ENCODE measurements around the gene ADGRE2. TPM values are rescaled to one million over a fixed set of nuclear protein-coding genes. Genes with fewer than 3 reads are reported as not detected.
"Not testable (repeated sequence)": the region's sequence is repeated elsewhere in the genome, so short reads cannot be mapped to it uniquely, and the experiment has no call there.

Gene ADGRE2
- total RNA-seq, 4 donors from 2014 or later, result 1.0 to 4.4 (median 1.4) TPM

DNA sequence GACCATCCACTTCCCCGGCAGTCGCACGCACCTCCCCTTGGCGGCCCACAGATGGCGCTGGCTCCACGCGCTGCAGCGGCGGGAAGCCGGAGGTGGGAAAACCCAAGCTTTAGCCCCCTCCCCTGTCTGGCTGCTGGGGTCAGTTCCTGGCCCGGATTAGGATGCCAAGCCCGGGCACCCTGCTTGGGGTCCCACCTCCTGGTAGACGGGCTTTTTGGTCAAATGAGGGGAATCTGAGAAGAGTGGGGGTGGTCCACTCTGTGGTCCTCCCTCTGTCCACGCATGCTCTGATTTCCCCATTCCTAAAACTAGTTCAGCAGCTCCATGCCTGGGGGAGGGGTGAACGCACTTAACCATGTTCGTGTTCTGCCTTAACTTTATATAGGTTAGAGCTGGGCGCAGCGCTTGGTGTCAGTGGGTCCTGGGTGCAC, 8.1 kb upstream of the ADGRE2 start:
- WGBS, 2 donors (ENCODE audit: low coverage in 1 of 2), result 0 to 17% methylated on average over 1 to 6 of the region's 18 CpGs
- no peak overlapping the region for H3K4me3 ChIP-seq
- no peaks in the 10 kb centered on the region for H3K4me1 ChIP-seq
- ATAC-seq, result no peak
- H3K9me3 ChIP-seq, result peaks cover 0 to 9% (median 0%) of the 10 kb centered on the region in 3 donors
- H3K27me3 ChIP-seq, result peaks cover 39% of the 10 kb centered on the region
- H3K36me3 ChIP-seq, result no peaks in the 10 kb centered on the region
- TF ChIP-seq, protein P1, sequence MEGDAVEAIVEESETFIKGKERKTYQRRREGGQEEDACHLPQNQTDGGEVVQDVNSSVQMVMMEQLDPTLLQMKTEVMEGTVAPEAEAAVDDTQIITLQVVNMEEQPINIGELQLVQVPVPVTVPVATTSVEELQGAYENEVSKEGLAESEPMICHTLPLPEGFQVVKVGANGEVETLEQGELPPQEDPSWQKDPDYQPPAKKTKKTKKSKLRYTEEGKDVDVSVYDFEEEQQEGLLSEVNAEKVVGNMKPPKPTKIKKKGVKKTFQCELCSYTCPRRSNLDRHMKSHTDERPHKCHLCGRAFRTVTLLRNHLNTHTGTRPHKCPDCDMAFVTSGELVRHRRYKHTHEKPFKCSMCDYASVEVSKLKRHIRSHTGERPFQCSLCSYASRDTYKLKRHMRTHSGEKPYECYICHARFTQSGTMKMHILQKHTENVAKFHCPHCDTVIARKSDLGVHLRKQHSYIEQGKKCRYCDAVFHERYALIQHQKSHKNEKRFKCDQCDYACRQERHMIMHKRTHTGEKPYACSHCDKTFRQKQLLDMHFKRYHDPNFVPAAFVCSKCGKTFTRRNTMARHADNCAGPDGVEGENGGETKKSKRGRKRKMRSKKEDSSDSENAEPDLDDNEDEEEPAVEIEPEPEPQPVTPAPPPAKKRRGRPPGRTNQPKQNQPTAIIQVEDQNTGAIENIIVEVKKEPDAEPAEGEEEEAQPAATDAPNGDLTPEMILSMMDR (IDR thresholded peaks at IDR 0.05), result peak in 2 of 4 experiments; percentile 18 to 51
- TF ChIP-seq POLR2A (IDR thresholded peaks at IDR 0.05), result no peak
- no peak overlapping the region for H3K27ac ChIP-seq

DNA sequence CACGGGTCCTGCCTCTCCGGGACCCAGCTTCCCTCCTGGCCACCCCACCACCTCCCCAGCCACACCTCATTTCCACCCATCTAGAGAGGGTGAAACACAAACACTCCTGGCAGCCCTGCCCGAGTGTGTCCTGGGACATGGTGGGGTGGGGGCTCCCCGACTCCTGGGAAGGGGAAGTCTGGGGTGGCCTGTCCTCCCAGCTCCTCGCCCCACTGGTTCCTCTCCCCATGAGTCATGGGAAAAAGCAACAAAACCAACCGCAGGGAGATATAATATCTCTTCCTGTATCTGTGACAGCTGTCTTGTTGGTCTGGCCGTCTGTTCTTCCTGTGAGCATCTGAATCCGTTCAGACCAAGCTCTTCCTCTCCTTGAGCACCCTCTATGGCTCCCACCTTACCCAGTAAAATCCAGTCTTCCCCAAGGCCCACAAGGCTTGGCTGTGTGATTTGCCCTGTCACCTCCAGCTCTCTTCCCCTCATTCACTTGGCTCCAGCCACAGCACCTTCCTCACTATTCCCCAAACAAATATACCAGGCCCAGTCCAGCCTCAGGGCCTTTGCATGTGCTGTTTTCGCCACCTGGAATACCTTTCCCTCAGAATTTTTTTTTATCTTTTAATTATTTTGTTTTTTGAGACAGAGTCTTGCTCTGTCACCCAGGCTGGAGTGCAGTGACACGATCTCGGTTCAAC, 6.9 kb upstream of the ADGRE2 start:
- H3K36me3 ChIP-seq, result not testable (repeated sequence)

DNA sequence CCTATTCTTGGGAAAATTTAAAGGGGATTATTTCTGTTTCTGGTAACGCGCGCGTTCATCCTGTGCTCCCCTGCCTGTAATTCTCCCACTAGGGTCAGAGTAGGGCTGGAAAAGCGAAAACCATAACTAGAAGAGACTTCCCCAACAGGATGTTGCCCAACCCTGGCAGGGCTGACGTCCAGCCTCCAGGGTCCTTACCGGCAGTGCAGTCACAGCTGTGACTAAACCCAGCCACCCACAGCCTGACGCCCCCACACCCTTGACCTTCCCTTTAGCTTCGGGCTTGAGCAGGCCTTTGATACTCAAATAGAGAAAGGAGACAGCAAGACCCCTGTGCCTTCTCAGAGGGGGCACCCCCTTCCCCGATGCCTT, 6.4 kb upstream of the ADGRE2 start:
- not testable (repeated sequence) for H3K4me1 ChIP-seq, H3K27ac ChIP-seq, H3K36me3 ChIP-seq, H3K4me3 ChIP-seq, H3K9me3 ChIP-seq
- peak; percentile 72 for ATAC-seq
- H3K27me3 ChIP-seq, result peaks cover 43% of the 10 kb centered on the region
- 37 to 64% methylated on average over 4 to 7 of the region's 10 CpGs for WGBS, 2 donors (ENCODE audit: low coverage in 1 of 2)

More for the DNA sequence above, 6.9 kb upstream of the ADGRE2 start:
- 33 to 66% methylated on average over 3 to 8 of the region's 11 CpGs for WGBS, 2 donors (ENCODE audit: low coverage in 1 of 2)
- H3K27ac ChIP-seq, H3K4me3 ChIP-seq, H3K4me1 ChIP-seq, H3K9me3 ChIP-seq: not testable (repeated sequence)
- peak; percentile 76 for ATAC-seq
- H3K27me3 ChIP-seq, result peaks cover 43% of the 10 kb centered on the region

DNA sequence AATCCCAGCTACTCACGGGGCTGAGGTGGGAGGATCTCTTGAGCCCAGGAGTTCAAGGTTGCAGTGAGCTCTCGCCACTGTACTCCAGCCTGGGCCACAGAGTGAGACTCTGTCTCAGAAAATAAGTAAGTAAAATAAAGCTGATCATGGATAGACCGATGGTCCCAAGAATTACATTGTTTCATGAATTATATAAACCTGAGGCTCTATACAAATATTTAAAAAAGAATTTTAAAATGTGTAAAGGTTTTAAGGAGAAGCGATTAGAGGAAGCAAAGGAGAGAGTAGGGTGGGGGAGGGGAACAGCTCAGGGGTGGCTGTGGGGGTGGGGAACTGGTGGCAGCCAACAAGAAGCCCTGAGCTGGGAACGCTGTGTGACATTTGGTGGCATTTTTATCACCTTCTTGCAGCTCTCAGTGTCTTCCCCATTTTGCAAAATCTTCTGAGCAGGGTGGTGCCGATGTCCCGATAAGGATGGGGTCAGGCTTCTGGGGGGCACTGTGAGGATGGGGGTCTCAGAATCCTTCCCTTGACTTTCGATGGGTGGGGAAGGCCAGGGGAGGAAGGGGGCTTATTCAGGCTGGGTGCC, 5.1 kb upstream of the ADGRE2 start:
- not testable (repeated sequence) for H3K4me3 ChIP-seq, H3K36me3 ChIP-seq, H3K27ac ChIP-seq, H3K9me3 ChIP-seq, H3K4me1 ChIP-seq, ATAC-seq
- H3K27me3 ChIP-seq, result peaks cover 55% of the 10 kb centered on the region
- WGBS, 2 donors (ENCODE audit: low coverage in 1 of 2), result 51 to 70% methylated on average over 3 to 4 of the region's 8 CpGs

DNA sequence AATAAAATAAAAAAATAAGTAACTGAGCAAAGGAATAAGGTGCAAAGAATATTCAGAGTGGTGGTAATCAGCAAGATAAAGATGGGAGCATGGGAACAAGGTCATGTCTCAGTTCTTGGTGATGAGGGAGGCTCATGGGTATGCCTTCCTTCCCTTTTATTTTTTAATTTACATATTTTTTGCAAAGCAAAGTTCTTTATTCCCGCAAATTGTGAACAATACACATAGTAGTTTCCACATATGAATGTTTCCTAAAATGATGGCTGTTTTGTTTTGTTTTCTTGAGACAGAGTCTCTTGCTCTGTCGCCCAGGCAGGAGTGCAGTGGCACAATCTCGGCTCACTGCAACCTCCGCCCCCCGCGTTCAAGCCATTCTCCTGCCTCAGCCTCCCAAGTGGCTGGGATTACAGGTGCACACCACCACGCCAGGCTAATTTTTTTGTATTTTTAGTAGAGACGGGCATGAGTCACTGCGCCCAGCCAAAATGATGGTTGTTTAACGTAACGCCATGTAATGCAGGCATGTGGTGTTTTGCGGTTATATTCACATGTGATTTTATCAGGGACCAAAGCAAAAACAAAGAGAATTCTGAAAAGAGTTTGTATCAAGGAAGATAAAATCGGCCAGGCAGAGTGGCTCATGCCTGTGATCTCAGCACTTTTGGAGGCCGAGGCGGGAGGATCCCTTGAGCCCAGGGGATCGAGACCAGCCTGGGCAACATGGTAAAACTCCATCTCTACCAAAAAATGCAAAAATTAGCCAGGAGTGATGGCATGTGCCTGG, 4.5 kb upstream of the ADGRE2 start:
- TF ChIP-seq, protein P1 (IDR thresholded peaks at IDR 0.05), result no peak
- TF ChIP-seq POLR2AphosphoS5 (IDR thresholded peaks at IDR 0.05), result no peak
- TF ChIP-seq EP300 (IDR thresholded peaks at IDR 0.05), result no peak
- TF ChIP-seq POLR2A (IDR thresholded peaks at IDR 0.05), result no peak
- H3K36me3 ChIP-seq, result no peaks in the 10 kb centered on the region
- H3K9me3 ChIP-seq, result peaks cover 0 to 8% (median 0%) of the 10 kb centered on the region in 3 donors
- WGBS, 2 donors (ENCODE audit: low coverage in 1 of 2), result 81 to 91% methylated on average over 15 to 16 of the region's 16 CpGs
- no peak overlapping the region for H3K27ac ChIP-seq
- H3K4me3 ChIP-seq, result no peak overlapping the region
- H3K4me1 ChIP-seq, result no peaks in the 10 kb centered on the region
- no peak for ATAC-seq
- H3K27me3 ChIP-seq, result peaks cover 56% of the 10 kb centered on the region

DNA sequence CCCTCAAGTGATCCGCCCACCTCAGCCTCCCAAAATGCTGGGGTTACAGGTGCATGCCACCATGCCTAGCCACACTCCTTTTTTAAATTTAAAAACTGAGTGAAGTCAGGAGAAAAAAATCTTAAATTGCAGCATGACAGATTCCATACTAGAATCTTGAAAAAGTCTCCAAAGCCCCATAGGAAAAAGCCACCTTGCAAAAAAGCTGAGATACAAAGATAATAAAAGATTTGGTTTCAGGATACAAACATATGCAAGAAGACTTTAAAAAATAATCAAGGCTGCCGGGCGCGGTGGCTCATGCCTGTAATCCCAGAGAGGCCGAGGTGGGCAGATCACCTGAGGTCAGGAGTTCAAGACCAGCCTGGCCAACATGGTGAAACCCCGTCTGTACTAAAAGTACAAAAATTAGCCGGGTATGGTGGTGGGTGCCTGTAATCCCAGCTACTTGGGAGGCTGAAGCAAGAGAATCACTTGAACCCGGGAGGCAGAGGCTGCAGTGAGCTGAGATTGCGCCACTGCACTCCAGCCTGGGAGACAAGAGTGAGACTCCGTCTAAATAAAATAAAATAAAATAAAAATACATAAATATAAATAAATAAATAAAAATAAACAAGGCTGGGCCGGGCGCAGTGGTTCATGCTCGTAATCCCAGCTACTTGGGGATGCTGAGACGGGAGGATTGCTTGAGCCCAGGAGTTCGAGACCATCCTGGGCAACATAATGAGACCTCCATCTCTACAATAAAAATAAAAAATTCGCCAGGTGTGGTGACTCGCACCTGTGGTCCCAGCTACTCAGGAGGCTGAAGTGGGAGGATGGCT, 3.6 kb upstream of the ADGRE2 start:
- 86 to 94% methylated on average over 8 to 16 of the region's 17 CpGs for WGBS, 2 donors (ENCODE audit: low coverage in 1 of 2)
- not testable (repeated sequence) for H3K36me3 ChIP-seq, H3K4me3 ChIP-seq, ATAC-seq, H3K4me1 ChIP-seq, H3K9me3 ChIP-seq, H3K27ac ChIP-seq
- H3K27me3 ChIP-seq, result peaks cover 62% of the 10 kb centered on the region

DNA sequence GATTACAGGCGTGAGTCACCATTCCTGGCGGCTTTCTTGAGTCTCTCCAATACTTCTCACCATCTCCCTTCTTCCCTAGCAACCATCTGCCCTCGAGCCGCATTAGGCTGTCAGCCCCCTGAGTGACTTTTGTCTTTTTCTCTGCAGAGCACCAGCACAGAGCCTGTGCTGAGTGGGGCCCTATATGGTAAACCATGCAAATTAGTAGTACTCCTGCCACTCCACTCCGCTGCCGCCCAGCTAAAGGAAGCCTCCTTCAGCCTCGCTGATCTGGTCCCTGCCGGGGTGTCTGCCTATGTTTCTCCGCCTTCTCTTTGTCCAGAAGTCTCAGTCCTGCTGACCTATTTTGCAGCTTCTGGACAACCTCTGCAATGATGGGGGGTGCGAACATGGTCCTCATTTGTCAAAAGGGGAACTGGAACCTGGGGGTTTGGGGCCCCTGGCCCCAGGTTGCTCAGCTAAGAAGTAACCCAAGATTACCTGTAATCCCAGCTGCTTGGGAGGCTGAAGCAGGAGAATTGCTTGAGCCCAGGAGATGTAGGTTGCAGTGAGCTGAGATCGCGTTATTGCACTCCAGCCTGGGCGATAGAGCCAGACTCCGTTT, 2.4 kb upstream of the ADGRE2 start:
- not testable (repeated sequence) for H3K4me1 ChIP-seq, H3K36me3 ChIP-seq, H3K9me3 ChIP-seq, H3K4me3 ChIP-seq, H3K27ac ChIP-seq, ATAC-seq
- peaks cover 62% of the 10 kb centered on the region for H3K27me3 ChIP-seq
- WGBS, 2 donors (ENCODE audit: low coverage in 1 of 2), result 59 to 70% methylated on average over 2 to 8 of the region's 14 CpGs
